Hepatocyte (in vitro differentiated cells): Measurements from ENCODE around the gene KCNG3. TPM values are rescaled to one million over a fixed set of nuclear protein-coding genes. Genes with fewer than 3 reads are reported as not detected.

Experiments used
- DNase-seq: peaks from one replicate; pipeline ENCODE4 v3.0.0-alpha.2; 2016; ENCODE audit warnings: low spot score
- H2AFZ ChIP-seq: fragments of 200-600 bp; sonication (generic); 2 replicates; pipeline ENCODE4 v1.6.0; 2016; ENCODE audit warnings: antibody characterized with exemption, mild to moderate bottlenecking
- H3K27ac ChIP-seq: fragments of 200-600 bp; sonication (generic); 2 replicates; pipeline ENCODE4 v1.5.1; 2016; ENCODE audit warnings: mild to moderate bottlenecking
- H3K27me3 ChIP-seq: fragments of 200-600 bp; sonication (generic); 2 replicates; pipeline ENCODE4 v1.6.1; 2016
- H3K36me3 ChIP-seq: fragments of 200-600 bp; sonication (generic); replicated peaks from 2 replicates; pipeline ENCODE4 v1.5.1; 2016; ENCODE audit warnings: low read depth; ENCODE audit not compliant: insufficient read depth
- H3K4me1 ChIP-seq: fragments of 200-600 bp; sonication (generic); 2 replicates; pipeline ENCODE4 v1.5.1; 2016; ENCODE audit warnings: mild to moderate bottlenecking, moderate library complexity; ENCODE audit not compliant: insufficient read depth
- H3K4me2 ChIP-seq: fragments of 200-600 bp; sonication (generic); 2 replicates; pipeline ENCODE4 v1.6.0; 2016
- H3K4me3 ChIP-seq: fragments of 200-600 bp; sonication (generic); 2 replicates; pipeline ENCODE4 v1.5.1; 2016; ENCODE audit warnings: mild to moderate bottlenecking
- H3K79me2 ChIP-seq: fragments of 200-600 bp; sonication (generic); 2 replicates; pipeline ENCODE4 v1.6.0; 2017; ENCODE audit warnings: mild to moderate bottlenecking
- H3K9me2 ChIP-seq: fragments of 200-600 bp; sonication (generic); replicated peaks from 2 replicates; pipeline ENCODE4 v1.6.0; 2017; ENCODE audit warnings: mild to moderate bottlenecking; ENCODE audit not compliant: insufficient read depth
- H3K9me3 ChIP-seq: fragments of 200-600 bp; sonication (generic); 2 replicates; pipeline ENCODE4 v1.5.1; 2016; ENCODE audit warnings: low read depth, mild to moderate bottlenecking
- H4K20me1 ChIP-seq: fragments of 200-600 bp; sonication (generic); 2 replicates; pipeline ENCODE4 v1.6.0; 2016; ENCODE audit warnings: mild to moderate bottlenecking; ENCODE audit not compliant: insufficient read depth, poor library complexity, severe bottlenecking
- CTCF ChIP-seq: fragments of 200-600 bp; sonication (generic); IDR thresholded peaks from 2 replicates; pipeline ENCODE4 v1.5.1; 2016; ENCODE audit warnings: antibody characterized with exemption, mild to moderate bottlenecking; ENCODE audit not compliant: poor library complexity
- EZH2 ChIP-seq: fragments of 200-600 bp; sonication (generic); IDR thresholded peaks from 2 replicates; pipeline ENCODE4 v1.6.1; 2016; ENCODE audit warnings: antibody characterized with exemption, mild to moderate bottlenecking, borderline replicate concordance
- EZH2phosphoT487 ChIP-seq: fragments of 200-600 bp; sonication (generic); IDR thresholded peaks from one replicate; pipeline ENCODE4 v1.6.1; 2018; ENCODE audit warnings: antibody characterized with exemption, mild to moderate bottlenecking, low read depth, moderate library complexity; ENCODE audit not compliant: unreplicated experiment, severe bottlenecking
- WGBS: methylation state at CpG from one replicate; pipeline ENCODE4 v1.1.6; 2016; ENCODE audit warnings: low lambda C conversion rate; ENCODE audit errors: missing lambda C conversion rate; 5-methylcytosine and 5-hydroxymethylcytosine counted together
- polyA plus RNA-seq: library from polyadenylated mRNA; unstranded; fragments of >200 nt; fragmentation: Nextera tagmentation; extraction: Ambion mirVana; gene quantifications from 2 replicates; pipeline ENCODE4 v1.2.1, GENCODE V29; 2016
- total RNA-seq: library from RNA; depleted of rRNA; stranded (reverse); fragments of >200 nt; gene quantifications from 2 replicates; pipeline ENCODE4 v1.2.3, GENCODE V29; 2014

The KCNG3 gene
- total and polyA plus RNA-seq, 2 experiments from 2014 or later: 0.57 TPM; not detected in 1

- Histone ChIP-seq H2AFZ (no peak overlapping the region), H3K4me3 (no peak overlapping the region), H3K27ac (no peak overlapping the region), H3K27me3 (no peaks in the 10 kb centered on the region), H4K20me1 (no peaks in the 10 kb centered on the region), H3K79me2 (no peaks in the 10 kb centered on the region), H3K4me1 (no peaks in the 10 kb centered on the region), H3K36me3 (no peaks in the 10 kb centered on the region), H3K4me2 (no peak overlapping the region), H3K9me3 (no peaks in the 10 kb centered on the region), H3K9me2 (no peaks in the 10 kb centered on the region)
- WGBS: 73% methylated on average over 2 of the region's 2 CpGs
- no peak for DNase-seq
- TF ChIP-seq CTCF (no peak), EZH2 (no peak), EZH2phosphoT487 (no peak)
These were observed 58.2 kb downstream of the KCNG3 start for GRCh38 chr2:42435628-42436027.

- no peak overlapping the region for H3K4me3 ChIP-seq
- H3K79me2 ChIP-seq: no peaks in the 10 kb centered on the region
- WGBS: 94% methylated on average over 4 of the region's 4 CpGs
- H4K20me1 ChIP-seq: no peaks in the 10 kb centered on the region
- no peaks in the 10 kb centered on the region for H3K9me3 ChIP-seq
- H2AFZ ChIP-seq: no peak overlapping the region
- H3K9me2 ChIP-seq: no peaks in the 10 kb centered on the region
- TF ChIP-seq CTCF (no peak), EZH2 (no peak), EZH2phosphoT487 (no peak)
- no peaks in the 10 kb centered on the region for H3K27me3 ChIP-seq
- H3K27ac ChIP-seq: no peak overlapping the region
- no peak overlapping the region for H3K4me2 ChIP-seq
- H3K36me3 ChIP-seq: no peaks in the 10 kb centered on the region
- no peaks in the 10 kb centered on the region for H3K4me1 ChIP-seq
- DNase-seq: no peak
These were observed 63.6 kb downstream of the KCNG3 start for GRCh38 chr2:42430188-42430587.

- WGBS: 96% methylated on average over 2 of the region's 2 CpGs
- no peaks in the 10 kb centered on the region for H3K9me2 ChIP-seq
- H4K20me1 ChIP-seq: no peaks in the 10 kb centered on the region
- H2AFZ ChIP-seq: no peak overlapping the region
- no peak for TF ChIP-seq CTCF
- no peak for TF ChIP-seq EZH2phosphoT487
- no peak for TF ChIP-seq EZH2
- no peaks in the 10 kb centered on the region for H3K79me2 ChIP-seq
- no peak overlapping the region for H3K4me2 ChIP-seq
- DNase-seq: no peak
- no peaks in the 10 kb centered on the region for H3K36me3 ChIP-seq
- H3K4me3 ChIP-seq: no peak overlapping the region
- H3K9me3 ChIP-seq: no peaks in the 10 kb centered on the region
- no peak overlapping the region for H3K27ac ChIP-seq
- no peaks in the 10 kb centered on the region for H3K4me1 ChIP-seq
- H3K27me3 ChIP-seq: no peaks in the 10 kb centered on the region
These were observed 64.4 kb downstream of the KCNG3 start for GRCh38 chr2:42429352-42429751.

- Histone ChIP-seq H3K27ac (no peak overlapping the region), H3K9me2 (no peaks in the 10 kb centered on the region), H3K4me1 (no peaks in the 10 kb centered on the region), H3K9me3 (no peaks in the 10 kb centered on the region), H3K79me2 (no peaks in the 10 kb centered on the region), H3K4me3 (no peak overlapping the region), H4K20me1 (no peaks in the 10 kb centered on the region), H3K36me3 (no peaks in the 10 kb centered on the region), H3K27me3 (no peaks in the 10 kb centered on the region), H2AFZ (no peak overlapping the region), H3K4me2 (no peak overlapping the region)
- 89% methylated on average over 3 of the region's 3 CpGs for WGBS
- no peak for DNase-seq
- no peak for TF ChIP-seq EZH2
- no peak for TF ChIP-seq CTCF
- TF ChIP-seq EZH2phosphoT487: no peak
These were observed 68.1 kb downstream of the KCNG3 start for GRCh38 chr2:42425697-42426096.
